Central memory CD4-positive, alpha-beta T cell (primary cell): Measurements from ENCODE around the gene DACT3.

Source experiments
- DNase-seq: peaks from one replicate; pipeline ENCODE4 v3.0.0; 2022
- total RNA-seq, 3 experiments: gene quantifications; one replicate each; lab custom pipeline; 2026; lab: John Stamatoyannopoulos, UW

The DACT3 gene
- total RNA-seq = 0 to 0.92 (median 0.33) reads per million in 3 experiments

DNA sequence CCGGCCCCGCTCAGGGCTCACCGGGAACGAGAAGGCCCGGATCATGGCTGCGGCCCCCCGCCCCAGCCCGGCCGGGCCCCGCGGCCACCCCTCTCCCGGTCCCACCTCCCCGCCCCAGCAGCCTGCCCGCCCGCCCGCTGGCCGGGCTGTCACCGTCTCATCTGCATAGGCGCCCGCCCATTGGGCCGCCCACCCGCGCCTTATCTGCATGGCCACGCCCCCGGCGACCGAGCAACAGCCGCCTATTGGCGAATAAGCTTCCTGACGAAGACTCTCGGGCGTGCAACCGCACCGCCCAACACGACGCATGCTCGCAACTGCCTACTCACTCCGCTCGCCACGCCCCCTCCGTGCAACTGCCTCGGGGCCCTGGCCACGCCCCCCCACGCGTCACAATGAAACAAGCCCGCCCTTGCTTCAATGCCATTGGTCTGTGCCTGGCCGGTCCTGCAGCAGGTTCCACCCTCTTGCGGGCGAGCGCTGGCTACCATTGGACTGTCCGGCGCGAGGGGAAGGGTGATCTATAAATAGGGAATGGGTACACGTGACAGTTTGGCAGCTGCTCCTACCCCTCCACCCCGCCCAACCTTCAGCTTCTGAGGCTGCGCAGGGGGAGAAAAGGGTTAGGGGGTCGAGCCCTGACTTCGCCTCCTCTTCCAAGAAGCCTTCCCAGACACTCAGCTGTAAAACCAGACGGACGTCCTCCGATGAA is at the start of gene DACT3:
TSS of gene DACT3 (minus strand) at position 163 of the 712 bp plus-strand sequence. CDS start at position 45, 118 bp downstream.
- peak; percentile 100 for DNase-seq

DNA sequence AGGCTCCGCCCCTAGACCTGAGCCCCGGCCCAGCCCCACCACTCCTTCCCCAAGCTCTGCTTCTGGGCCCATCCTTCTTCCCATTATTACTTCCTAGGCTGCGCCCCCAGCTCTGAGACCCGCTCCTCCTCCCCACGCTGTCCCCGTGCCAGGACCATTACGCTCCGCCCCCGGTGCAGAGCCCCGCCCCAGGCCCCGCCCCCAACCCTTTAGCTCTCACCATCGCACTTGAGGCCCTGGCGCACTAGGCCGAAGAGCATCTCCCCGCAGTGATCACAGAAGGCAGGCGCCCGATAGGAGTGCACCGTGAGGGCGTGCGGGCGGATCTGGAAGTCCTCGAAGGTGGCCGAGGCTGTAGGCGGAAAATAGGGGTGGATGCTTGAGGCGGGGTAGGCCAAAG is 49.7 kb upstream of the DACT3 start:
- DNase-seq = no peak

GRCh38 chr19:46704379-46705076 is 43.5 kb upstream of the DACT3 start:
- DNase-seq = peak; percentile 72

- no peak for DNase-seq
Measured at GRCh38 chr19:46700704-46701103, 39.7 kb upstream of the DACT3 start.

GRCh38 chr19:46698395-46699321 is 37.7 kb upstream of the DACT3 start:
- no peak for DNase-seq

- no peak for DNase-seq
Measured at GRCh38 chr19:46697204-46697960, 36.4 kb upstream of the DACT3 start.

DNA sequence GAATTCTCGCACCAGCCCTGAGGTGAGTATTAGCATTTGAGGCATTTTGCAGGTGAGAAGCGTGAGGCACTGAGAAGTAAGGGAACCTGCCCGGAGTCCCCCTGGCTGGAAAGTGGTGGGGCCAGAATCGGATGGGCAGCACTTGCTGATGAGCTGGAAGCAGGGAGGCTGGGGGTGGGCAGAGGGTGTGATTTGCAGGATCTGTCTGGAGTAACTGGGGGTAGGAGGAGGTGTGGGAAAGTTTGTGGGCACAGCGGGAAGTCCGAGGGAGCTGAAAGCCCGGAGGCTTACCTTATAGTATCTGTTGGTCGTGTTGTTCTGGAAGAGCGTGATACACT is 35.9 kb upstream of the DACT3 start:
- no peak for DNase-seq

GRCh38 chr19:46696052-46696451 is 35.1 kb upstream of the DACT3 start:
- no peak for DNase-seq

- no peak for DNase-seq
Measured at GRCh38 chr19:46693760-46694159, 32.8 kb upstream of the DACT3 start.

DNA sequence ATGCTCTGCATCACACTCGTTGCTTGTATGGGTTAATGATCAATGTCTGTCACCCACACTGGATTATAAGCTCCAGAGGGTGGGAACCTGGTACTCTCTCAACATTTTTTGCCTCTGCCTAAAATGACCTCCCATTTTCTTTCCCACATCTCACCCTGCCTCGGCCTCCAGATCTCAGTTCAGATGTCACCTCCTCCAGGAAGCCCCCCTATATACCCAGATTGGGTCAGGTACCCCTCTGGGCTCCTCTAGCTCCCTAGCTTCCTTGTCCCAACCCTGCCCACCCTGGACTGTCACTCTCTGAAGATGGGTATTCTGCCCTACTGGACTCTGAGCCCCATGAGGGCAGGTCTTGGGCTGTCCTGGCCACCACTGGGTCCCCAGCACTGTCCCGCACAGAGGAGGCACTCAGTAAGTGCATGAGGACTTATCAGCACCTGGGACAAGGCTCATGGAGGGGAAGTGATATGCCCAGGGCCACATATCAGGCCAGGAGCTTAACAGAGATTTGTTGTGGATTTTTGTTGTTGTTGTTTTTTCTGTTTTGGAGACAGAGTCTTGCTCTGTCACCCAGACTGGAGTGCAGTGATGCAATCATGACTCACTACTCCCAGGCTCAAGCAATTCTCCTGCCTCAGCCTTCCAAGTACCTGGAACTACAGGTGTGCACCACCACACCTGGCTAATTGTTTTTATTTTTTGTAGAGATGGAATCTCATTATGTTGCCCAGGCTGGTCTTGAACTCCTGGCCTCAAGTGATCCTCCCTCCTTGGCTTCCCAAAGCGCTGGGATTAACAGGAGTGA is 32.1 kb upstream of the DACT3 start:
- no peak for DNase-seq

DNA sequence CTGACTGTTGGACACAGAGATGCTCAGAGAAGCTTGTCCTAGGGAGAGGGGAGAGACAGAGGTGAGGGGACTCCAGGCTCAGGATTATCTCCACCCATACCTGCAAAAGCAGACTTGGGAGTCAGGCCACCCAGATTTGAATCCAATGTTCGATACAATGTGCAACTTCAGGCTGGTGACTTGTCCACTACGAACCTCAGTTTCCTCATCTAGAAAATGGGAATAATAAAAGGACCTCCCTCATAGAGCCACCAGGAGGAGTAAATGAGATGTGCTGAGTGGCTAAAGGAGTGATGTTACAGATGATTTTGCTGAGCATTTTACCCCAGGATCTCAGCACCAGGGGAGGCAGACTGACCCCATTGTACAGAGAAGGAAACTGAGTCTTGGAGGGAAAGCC is 31.0 kb upstream of the DACT3 start:
- no peak for DNase-seq

GRCh38 chr19:46691104-46691503 is 30.1 kb upstream of the DACT3 start:
- DNase-seq = no peak

DNA sequence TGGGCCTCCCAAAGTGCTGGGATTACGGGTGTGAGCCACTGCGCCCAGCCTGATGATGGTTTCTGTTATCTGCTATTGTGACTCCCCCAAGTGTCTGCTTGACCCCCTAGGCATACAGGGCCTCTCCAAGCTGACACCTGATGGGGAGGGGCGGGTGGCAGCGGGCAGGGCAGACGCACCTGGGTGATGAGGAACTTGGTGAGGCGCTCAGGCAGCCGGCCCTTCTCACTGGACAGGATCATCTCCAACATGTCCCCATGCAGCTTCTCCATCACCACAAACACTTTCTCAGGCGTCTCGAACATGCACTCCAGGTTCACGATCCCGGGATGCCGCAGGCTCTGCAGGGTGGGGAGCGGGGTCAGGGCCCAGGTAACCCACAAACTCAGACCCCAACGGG is 28.4 kb upstream of the DACT3 start:
- DNase-seq = no peak

GRCh38 chr19:46687438-46688145 is 26.6 kb upstream of the DACT3 start:
- no peak for DNase-seq

DNA sequence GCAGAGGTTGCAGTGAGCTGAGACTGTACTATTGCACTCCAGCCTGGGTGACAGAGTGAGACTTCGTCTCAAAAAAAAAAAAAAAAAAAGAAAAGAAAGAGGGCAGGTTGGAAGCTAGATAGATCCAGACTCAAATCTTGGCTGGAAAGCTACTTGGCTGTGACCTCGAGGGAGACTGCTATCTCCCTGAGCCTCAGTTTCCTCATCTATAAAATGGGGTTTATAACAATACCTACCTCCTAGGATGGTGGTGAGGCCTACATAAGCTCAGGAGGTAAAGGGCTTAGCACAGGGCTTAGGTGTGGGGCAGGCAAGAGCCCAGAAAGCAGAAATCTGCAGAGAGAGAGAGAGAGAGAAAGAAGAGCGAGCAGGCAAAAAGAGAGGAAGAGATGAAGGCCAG is 24.2 kb upstream of the DACT3 start:
- no peak for DNase-seq

DNA sequence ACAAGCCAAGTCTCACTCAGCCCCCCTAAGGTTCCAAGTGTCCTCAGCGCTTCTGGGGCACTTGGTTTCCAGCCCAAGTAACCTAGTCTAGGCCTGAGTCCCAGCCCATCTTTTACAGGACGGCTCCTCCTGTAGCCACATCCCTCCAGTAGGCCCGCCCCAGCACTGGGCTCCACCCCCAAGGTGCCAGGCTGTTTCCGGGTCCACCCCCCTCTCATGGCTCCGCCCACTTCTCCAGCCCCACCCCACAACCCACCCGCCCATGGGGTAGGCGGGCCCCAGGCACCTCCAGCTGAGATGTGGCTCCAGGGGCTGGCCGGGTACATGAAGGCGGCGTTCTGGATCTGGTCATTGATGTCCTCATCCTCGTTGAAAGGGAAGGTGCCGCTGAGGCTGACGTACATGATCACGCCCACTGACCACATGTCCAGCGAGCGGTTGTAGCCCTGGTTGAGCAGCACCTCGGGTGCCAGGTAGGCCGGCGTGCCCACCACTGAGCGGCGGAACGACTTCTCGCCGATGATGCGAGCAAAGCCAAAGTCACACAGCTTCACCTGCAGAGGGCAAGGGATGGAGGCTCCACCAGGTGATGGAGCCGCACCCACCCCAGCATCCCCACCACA is 17.2 kb upstream of the DACT3 start:
- peak; percentile 56 for DNase-seq

- no peak for DNase-seq
Measured at GRCh38 chr19:46674416-46675178, 13.6 kb upstream of the DACT3 start.

- no peak for DNase-seq
Measured at GRCh38 chr19:46670813-46671212, 9.8 kb upstream of the DACT3 start.

DNA sequence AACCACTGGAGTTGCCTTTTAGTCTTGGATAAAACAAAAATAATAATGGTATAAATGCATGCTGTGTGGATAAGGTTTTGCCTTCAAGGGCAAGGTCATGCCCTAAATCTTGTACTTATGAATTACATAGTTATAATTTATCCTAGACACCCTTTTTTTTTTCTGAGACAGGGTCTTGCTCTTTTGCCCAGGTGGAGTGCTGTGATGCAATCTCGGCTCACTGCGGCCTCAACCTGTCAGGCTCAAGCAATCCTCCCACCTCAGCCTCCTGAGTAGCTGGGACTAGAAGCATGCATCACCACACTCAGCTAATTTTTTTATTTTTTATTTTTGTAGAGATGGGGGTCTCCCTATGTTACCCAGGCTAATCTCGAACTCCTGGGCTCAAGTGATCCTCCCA is 7.7 kb upstream of the DACT3 start:
- DNase-seq = no peak

DNA sequence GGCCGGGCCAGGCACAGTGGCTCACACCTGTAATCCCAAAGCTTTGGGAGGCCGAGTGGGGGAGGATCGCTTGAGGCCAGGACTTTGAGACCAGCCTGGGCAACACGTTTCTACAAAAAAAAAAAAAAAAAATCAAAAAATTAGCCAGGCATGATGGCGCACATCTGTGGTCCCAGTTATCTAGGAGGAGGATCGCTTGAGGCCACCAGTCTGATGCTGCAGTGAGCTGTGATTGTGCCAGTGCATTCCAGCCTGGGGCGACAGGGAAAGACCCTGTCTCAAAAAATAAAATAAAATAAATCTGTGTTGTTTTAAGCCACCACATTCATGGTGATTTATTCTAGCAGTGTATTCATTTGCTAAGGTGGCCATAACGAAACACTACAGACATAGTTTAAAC is 4.1 kb upstream of the DACT3 start:
- no peak for DNase-seq
